ENCODE results near the gene WDR70. TPM values are rescaled to one million over a fixed set of nuclear protein-coding genes. Genes with fewer than 3 reads are reported as not detected.

Gene WDR70
- total and polyA plus RNA-seq, 4 donors: 11.0 to 57.8 (median 26.2) TPM

- Histone ChIP-seq H3K36me3 (ENCODE audit: control insufficient read depth in 4 of 4, insufficient read depth in 4 of 4, low read length in 4 of 4) (peaks cover 0 to 3% (median 1%) of the 10 kb centered on the region in 4 donors), H3K27ac (ENCODE audit: low read depth in 1 of 2, low read length in 1 of 2) (no peak overlapping the region), H3K4me1 (ENCODE audit: control insufficient read depth in 5 of 5, insufficient read depth in 5 of 5, low read length in 5 of 5) (peaks cover 0 to 6% (median 0%) of the 10 kb centered on the region in 5 donors), H3K9ac (ENCODE audit: insufficient read depth in 1 of 2, low read length in 2 of 2) (no peak overlapping the region), H3K27me3 (ENCODE audit: control insufficient read depth in 3 of 3, insufficient read depth in 3 of 3, low read length in 2 of 3) (no peaks in the 10 kb centered on the region), H3K9me3 (ENCODE audit: control insufficient read depth in 4 of 4, insufficient read depth in 3 of 4, low read length in 3 of 4) (no peaks in the 10 kb centered on the region), H3K4me3 (no peak overlapping the region)
- DNase-seq (no peak), ATAC-seq (ENCODE audit: insufficient read depth, low FRiP score) (no peak)
- TF ChIP-seq, protein P1, sequence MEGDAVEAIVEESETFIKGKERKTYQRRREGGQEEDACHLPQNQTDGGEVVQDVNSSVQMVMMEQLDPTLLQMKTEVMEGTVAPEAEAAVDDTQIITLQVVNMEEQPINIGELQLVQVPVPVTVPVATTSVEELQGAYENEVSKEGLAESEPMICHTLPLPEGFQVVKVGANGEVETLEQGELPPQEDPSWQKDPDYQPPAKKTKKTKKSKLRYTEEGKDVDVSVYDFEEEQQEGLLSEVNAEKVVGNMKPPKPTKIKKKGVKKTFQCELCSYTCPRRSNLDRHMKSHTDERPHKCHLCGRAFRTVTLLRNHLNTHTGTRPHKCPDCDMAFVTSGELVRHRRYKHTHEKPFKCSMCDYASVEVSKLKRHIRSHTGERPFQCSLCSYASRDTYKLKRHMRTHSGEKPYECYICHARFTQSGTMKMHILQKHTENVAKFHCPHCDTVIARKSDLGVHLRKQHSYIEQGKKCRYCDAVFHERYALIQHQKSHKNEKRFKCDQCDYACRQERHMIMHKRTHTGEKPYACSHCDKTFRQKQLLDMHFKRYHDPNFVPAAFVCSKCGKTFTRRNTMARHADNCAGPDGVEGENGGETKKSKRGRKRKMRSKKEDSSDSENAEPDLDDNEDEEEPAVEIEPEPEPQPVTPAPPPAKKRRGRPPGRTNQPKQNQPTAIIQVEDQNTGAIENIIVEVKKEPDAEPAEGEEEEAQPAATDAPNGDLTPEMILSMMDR (IDR thresholded peaks at IDR 0.05; ENCODE audit: control extremely low read depth, extremely low read depth): no peak
- 96 to 100% methylated on average over 2 of the region's 2 CpGs for WGBS, 2 donors
Measured at GRCh38 chr5:37490931-37491330, 111.8 kb downstream of the WDR70 start.

DNA sequence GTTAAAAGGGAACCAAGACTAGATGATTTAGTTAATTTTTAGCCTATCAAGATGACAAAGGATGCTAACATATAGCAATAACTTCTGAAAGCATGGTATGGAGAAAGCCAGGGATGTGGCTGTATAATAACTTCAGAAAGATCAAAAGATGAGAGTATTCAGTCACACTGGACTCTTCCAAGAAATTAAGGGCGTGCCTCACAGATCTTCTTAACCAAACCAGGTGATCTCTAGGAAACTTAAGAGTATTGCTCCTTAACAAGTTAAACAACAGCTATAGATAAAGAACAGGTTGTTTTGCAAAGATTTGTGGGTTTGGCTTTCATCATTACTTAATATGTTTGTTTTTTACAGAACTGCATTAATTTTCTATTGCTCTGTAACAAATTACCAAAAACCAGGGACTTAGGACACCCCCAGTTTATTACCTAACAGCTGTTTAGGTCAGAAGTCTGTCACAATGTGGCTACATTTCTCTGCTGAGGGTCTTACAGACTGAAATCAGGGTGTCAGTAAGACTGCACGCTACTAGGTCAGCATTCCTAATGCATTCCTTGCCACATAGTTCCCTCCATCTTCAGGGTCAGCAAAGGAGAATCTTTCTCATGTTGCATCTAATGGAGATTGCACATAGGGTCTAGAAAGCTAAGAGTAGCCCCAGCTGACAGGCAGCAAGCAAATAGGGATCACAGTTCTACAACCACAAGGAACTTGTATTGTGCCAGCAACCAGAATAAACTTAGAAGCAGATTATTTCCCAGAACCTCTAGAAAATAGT, 113.8 kb downstream of the WDR70 start:
- TF ChIP-seq, protein P1 (IDR thresholded peaks at IDR 0.05; ENCODE audit: control extremely low read depth, extremely low read depth): no peak
- Histone ChIP-seq H3K9ac (ENCODE audit: insufficient read depth in 1 of 2, low read length in 2 of 2) (no peak overlapping the region), H3K36me3 (ENCODE audit: control insufficient read depth in 4 of 4, insufficient read depth in 4 of 4, low read length in 4 of 4) (peaks cover 0 to 3% (median 0%) of the 10 kb centered on the region in 4 donors), H3K9me3 (ENCODE audit: control insufficient read depth in 4 of 4, insufficient read depth in 3 of 4, low read length in 3 of 4) (no peaks in the 10 kb centered on the region), H3K4me3 (no peak overlapping the region), H3K4me1 (ENCODE audit: control insufficient read depth in 5 of 5, insufficient read depth in 5 of 5, low read length in 5 of 5) (peaks cover 0 to 6% (median 0%) of the 10 kb centered on the region in 5 donors), H3K27me3 (ENCODE audit: control insufficient read depth in 3 of 3, insufficient read depth in 3 of 3, low read length in 2 of 3) (no peaks in the 10 kb centered on the region), H3K27ac (ENCODE audit: low read depth in 1 of 2, low read length in 1 of 2) (no peak overlapping the region)
- no peak for DNase-seq
- WGBS, 2 donors: 91 to 97% methylated on average over 2 of the region's 2 CpGs
- no peak for ATAC-seq (ENCODE audit: insufficient read depth, low FRiP score)

DNA sequence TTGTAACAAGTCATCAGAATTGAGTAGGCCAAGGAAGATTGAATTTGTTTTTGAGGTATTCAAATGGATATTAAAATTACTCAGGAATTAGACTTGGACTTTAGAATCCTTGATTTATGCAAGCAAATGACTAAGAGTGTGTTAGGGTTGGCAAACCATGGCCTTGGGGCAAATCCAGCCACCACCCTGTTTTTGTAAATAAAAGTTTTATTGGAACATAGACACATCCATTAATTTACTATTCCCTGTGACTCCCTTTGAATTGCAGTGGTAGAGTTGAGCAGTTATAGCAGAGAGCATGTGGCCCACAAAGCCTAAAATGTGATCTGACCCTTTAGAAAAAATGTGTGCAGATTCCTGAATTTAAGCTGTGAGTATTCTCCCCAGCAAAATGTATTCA, 115.6 kb downstream of the WDR70 start:
- peaks cover 0 to 4% (median 1%) of the 10 kb centered on the region in 4 donors for H3K36me3 ChIP-seq (ENCODE audit: control insufficient read depth in 4 of 4, insufficient read depth in 4 of 4, low read length in 4 of 4)
- no peak overlapping the region for H3K9ac ChIP-seq (ENCODE audit: insufficient read depth in 1 of 2, low read length in 2 of 2)
- no peak for ATAC-seq (ENCODE audit: insufficient read depth, low FRiP score)

More for the DNA sequence above, 115.6 kb downstream of the WDR70 start:
- TF ChIP-seq, protein P1 (IDR thresholded peaks at IDR 0.05; ENCODE audit: control extremely low read depth, extremely low read depth): no peak
- Histone ChIP-seq H3K9me3 (ENCODE audit: control insufficient read depth in 4 of 4, insufficient read depth in 3 of 4, low read length in 3 of 4) (no peaks in the 10 kb centered on the region), H3K4me1 (ENCODE audit: control insufficient read depth in 5 of 5, insufficient read depth in 5 of 5, low read length in 5 of 5) (peaks cover 0 to 4% (median 0%) of the 10 kb centered on the region in 5 donors), H3K27ac (ENCODE audit: low read depth in 1 of 2, low read length in 1 of 2) (no peak overlapping the region), H3K27me3 (ENCODE audit: control insufficient read depth in 3 of 3, insufficient read depth in 3 of 3, low read length in 2 of 3) (no peaks in the 10 kb centered on the region), H3K4me3 (no peak overlapping the region)
- DNase-seq: no peak

Measured in lung (tissue), 12 donors.